ENCODE data around the gene SH3PXD2A.
"Not testable (repeated sequence)": the region's sequence is repeated elsewhere in the genome, so short reads cannot be mapped to it uniquely, and the experiment has no call there.

SH3PXD2A gene

GRCh38 chr10:103789161-103789560, 66.2 kb downstream of the SH3PXD2A start:
- DNase-seq = no peak

- DNase-seq = no peak
Observed at GRCh38 chr10:103787331-103787730, 68.0 kb downstream of the SH3PXD2A start.

DNA sequence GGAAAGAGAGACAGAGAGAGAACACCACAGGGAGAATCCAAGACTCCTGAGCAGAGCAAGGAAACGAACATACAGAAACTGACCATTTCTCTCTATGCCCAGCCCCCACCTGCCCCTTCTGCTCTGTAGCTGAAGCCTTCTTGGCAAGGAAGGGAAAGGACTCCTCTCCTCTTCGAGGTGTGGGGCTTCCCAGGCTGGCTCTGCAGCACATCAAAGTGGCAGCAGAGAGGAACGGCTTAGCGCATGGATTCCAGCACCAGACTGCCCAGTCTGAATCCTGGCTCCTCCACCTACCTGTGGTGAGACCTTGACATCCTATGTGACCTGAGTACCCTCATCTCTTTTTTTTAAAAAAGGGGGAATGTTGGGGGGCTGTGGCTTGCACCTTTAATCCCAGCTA, 69.4 kb downstream of the SH3PXD2A start:
- no peak for DNase-seq

GRCh38 chr10:103784723-103785418, 70.5 kb downstream of the SH3PXD2A start:
- DNase-seq = no peak

DNA sequence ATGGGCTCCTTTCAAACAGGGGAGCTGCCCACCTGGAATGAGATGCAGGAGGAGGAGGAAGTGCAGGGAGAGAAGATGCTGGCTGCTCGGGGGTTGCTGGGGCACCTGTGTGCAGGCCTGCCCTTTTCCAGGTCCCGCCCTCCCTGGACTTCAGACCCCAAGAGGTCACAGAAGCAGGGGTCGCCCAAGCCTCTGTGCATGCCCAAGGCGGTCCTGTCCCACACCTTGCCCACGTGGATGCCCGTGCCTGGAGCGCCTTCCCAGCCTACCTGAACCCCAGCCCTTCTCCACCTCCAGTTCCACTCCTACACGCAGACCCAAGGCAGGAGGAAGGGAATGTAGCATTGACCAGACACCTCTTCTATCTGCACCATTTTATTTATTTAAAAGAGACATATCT, 71.3 kb downstream of the SH3PXD2A start:
- DNase-seq = no peak

GRCh38 chr10:103783681-103784080, 71.7 kb downstream of the SH3PXD2A start:
- DNase-seq = no peak

- no peak for DNase-seq
Observed at GRCh38 chr10:103781329-103782061, 73.9 kb downstream of the SH3PXD2A start.

- DNase-seq = no peak
Observed at GRCh38 chr10:103780242-103781149, 74.9 kb downstream of the SH3PXD2A start.

DNA sequence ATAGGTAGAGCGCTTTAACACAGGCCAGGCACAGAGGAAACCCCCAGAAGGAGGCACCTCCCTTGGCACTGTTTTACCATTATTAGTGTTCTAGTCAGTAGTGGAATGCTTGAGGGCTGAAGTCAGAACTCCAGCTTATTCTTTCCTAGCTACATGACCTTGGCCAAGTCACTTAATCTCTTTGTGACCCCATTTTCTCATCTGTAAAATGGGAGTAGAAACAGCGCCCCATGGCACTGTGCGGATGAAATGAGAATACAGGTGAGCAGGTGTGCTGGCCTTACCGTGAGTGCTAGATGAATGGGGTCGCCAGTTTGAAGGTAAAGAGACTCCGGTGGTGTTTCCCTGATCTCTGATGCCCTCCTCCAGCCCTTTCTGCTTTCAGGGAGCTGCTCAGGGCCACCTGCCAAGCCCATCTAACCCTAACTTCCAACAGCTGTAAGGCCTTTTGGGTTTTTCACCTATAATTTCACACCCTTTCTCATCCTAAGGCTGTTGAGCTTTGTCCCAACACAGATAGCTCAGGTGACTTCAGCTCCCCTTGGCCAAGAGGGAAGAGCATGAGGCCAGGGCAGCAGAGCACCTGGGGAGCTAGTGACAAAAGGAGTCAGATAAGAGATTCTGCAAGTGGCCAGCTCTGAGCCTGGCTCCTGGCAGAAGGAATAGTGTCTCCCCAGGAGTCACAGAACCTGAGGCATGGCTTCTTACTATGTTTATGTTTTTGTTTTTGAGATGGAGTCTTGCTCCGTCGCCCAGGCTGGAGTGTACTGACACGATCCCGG, 76.8 kb downstream of the SH3PXD2A start:
- no peak for DNase-seq

- DNase-seq = no peak
Observed at GRCh38 chr10:103776878-103777591, 78.3 kb downstream of the SH3PXD2A start.

- no peak for DNase-seq
Observed at GRCh38 chr10:103775776-103776175, 79.6 kb downstream of the SH3PXD2A start.

GRCh38 chr10:103772846-103773245, 82.5 kb downstream of the SH3PXD2A start:
- DNase-seq = not testable (repeated sequence)

- peak; percentile 61 to 74 for DNase-seq
Observed at GRCh38 chr10:103772096-103772845, 83.1 kb downstream of the SH3PXD2A start.

- DNase-seq = no peak
Observed at GRCh38 chr10:103770139-103770538, 85.2 kb downstream of the SH3PXD2A start.

- DNase-seq = no peak
Observed at GRCh38 chr10:103769176-103769575, 86.2 kb downstream of the SH3PXD2A start.

- DNase-seq = no peak
Observed at GRCh38 chr10:103768345-103768744, 87.0 kb downstream of the SH3PXD2A start.

- DNase-seq = no peak
Observed at GRCh38 chr10:103767756-103768155, 87.6 kb downstream of the SH3PXD2A start.

DNA sequence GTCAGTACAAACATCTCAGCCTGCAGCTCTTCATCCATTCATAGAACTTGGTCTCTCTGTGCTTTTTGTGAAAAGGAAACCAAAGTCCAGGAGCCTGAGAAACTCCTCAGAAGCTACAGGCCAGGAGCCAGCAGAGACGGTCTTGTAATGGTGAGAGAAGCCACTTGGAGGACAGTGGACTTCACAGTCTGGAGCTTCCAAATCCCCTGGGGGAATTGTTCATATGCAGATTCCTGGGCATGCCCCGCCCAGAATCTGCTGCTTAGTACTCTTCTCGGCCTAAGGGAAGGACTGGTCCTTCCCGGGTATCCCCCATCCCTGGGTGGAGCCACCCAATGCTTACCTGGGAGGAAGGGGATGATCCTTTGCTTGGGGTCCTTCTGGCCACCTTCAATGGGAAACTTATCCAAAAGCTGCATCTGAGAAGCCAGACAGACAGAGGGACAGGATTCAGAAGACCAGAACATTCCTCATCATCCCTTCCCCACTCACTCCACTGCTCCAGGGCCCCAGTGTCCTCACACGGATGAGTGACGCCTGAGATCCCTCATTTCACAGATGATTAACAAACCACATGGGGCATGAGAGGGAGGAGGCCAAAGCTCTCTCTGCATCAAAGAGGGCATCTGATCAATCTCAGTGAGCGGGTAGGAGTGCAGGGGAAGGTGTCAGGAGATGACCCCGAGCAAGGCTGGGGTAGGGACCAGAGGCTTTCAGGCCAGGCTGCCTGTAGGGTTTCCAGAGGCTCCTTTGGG, 88.4 kb downstream of the SH3PXD2A start:
- DNase-seq = no peak

DNA sequence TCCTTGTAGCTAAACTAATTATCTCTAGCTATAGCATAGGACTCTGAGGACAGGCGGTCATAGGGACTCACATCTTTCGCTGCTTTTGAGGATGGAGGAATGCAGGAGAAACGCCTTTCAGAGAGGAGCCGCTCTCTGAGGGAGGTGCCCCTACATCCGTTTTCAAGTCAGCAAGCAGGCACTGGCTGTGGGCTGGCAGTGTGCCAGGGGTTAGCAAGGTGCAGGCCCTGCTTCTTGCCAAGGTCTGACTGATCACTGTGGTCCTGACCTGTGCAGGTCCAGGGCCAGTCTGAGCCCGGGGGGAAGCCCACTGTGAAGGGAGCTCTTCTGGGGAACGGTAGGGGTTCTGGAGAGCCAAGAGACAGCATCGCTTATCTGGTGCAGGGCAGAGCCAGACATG, 89.4 kb downstream of the SH3PXD2A start:
- peak; percentile 74 to 75 for DNase-seq

DNA sequence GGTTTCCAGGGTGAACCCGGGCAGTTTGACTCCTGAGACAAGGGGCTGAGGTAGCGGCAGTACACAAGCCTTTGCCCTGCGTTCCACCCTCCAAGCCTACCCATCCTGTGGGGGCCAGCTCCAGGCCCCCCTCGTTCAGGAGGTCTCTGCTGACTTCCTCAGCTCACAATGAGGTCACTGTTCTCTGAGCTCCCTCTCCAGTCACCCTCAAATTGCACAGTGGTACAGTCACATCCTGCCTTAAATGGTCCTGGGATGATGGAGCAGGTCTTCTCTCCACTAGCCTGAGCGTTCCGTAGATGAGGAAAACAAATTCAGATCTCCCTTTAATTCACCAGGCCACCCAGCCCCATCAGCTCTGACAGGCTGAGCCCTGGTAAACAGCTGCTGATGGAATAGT, 90.2 kb downstream of the SH3PXD2A start:
- no peak for DNase-seq
